T follicular helper cell (primary cell): ENCODE data around the gene SLC25A21.
"Not testable (repeated sequence)": the region's sequence is repeated elsewhere in the genome, so short reads cannot be mapped to it uniquely, and the experiment has no call there.

Experiments
- DNase-seq: peaks from one replicate; pipeline ENCODE4 v3.0.0-alpha.2; 2020; ENCODE audit warnings: low read depth

The SLC25A21 gene

DNA sequence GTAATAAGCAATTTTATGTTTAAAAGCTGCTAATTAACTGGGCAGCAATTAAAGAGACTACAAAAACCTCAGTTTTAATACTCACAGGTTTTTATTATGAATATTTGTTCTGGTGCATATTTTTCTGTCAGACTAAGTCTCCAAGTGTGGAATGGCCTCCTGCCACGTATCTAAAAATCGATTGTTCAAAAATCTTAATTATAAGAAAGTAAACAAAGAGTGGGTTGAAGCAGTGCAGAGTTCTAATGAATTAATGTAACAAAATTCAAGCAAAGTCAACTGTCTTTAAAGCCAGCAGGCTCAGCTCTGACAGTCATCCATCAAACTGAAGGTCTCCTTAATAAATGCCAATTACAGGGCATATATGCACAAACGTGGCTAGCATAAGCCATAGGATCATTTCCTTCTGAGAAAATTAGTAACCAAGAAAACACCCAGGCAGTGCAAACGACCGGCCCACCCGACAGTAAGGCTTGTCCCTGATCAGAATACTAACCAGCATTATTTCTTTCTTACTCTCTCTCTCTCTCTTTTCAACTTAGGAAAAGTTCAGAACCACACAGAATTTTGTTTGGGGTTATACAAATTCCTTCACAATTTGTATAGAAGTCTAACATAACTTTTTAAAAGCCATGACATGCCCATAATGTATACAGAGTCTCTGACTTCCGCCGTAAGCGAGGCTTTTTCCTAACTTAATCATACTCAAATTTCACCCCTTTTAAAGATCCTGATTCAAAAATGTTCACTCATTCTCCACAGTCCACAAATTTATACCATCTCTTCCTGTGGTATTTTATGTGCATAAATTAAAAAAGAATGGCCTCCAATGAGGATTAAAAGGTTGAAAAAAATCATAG, 83.8 kb downstream of the SLC25A21 start:
- no peak for DNase-seq

DNA sequence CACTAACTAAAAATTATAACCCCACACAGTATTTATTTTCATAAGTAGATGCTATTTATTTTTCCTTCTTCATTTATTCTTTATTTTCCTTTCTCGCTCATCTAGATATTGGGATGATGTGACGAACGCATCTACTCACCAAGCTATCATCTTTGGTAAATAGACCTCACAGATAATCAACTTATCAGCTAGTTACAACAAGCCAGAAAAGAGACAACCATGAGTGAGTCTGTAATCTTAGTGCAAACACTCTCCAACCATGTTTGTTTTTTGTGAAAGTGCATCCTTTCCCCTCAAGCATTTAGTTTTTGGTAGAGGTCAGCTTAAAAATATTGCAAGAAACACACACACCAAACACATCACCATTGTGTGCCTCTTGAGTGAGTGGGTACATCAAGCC, 84.9 kb downstream of the SLC25A21 start:
- no peak for DNase-seq

DNA sequence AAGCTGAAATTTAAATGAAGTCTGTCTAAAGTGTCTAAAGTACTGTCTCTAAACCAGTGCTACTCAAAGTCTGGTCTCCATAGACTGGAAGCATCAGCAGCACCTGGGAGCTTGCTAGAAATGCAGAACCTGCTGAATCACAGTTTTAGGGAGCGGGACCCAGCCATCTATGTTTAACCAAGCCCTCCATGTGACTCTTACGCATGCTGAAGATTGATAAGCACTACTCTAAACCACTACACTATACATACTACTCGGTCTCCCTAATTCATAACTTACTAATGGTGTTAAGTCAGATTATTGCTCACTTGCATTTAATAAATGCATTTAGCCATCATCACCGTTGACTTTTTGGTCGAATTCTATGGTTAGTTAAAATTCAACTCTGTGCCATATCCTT, 88.8 kb downstream of the SLC25A21 start:
- DNase-seq: no peak

DNA sequence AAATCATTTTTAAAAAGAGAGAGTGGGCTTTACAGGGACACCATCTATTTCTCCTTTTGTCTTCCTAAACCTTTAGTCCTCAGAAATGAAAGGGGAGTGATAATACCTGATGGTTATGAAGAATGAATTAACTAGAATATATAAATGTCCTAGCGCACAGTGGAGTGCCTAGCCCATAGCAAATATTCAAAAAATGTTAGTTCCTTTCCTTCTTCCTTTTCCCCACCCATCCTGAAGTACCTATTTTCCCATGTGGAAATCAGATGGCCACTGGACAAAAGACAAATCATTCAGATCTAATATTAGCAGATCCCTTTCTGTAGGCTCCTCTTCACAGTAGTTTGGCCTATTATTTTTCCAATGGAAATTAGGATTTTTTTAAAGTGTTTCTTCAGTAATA, 90.0 kb downstream of the SLC25A21 start:
- DNase-seq: no peak

- DNase-seq: no peak
These were observed 90.5 kb downstream of the SLC25A21 start for GRCh38 chr14:37081856-37082255.

- DNase-seq: no peak
These were observed 91.2 kb downstream of the SLC25A21 start for GRCh38 chr14:37081218-37081617.

DNA sequence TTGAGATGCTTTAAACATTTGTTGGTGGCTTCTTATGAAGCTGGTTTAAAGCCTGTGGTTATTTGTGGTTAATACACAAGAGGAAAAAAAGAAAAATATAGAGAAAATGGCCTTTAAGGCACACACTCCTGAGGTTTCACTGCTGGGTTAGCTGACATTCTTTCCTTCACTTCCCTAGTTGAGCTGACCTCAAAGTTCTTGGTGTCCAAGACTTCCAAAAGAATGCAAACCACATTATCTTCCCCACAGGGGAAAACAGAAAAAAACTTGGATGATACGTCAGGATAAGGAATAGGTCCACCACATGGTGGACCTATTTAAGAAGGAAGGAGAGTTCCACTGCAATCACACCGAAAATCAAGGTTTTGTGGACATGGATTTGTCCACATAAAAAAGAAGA, 94.3 kb downstream of the SLC25A21 start:
- no peak for DNase-seq

DNA sequence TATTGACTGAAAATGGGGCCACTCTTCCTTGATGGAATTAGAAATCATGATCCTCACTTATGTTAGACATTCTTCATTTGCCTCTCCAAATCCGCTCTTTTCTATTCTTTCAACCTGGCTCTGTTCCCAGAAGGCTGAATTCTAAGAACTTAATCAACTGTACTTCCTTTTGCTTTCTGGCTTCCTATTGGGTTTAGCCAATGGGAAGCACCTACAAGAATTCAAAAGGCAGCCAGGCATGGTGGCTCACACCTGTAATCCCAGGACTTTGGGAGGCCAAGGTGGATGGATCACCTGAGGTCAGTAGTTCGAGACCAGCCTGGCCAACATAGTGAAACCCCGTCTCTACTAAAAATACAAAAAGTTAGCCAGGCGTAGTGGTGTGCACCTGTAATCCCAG, 98.1 kb downstream of the SLC25A21 start:
- DNase-seq: not testable (repeated sequence)

DNA sequence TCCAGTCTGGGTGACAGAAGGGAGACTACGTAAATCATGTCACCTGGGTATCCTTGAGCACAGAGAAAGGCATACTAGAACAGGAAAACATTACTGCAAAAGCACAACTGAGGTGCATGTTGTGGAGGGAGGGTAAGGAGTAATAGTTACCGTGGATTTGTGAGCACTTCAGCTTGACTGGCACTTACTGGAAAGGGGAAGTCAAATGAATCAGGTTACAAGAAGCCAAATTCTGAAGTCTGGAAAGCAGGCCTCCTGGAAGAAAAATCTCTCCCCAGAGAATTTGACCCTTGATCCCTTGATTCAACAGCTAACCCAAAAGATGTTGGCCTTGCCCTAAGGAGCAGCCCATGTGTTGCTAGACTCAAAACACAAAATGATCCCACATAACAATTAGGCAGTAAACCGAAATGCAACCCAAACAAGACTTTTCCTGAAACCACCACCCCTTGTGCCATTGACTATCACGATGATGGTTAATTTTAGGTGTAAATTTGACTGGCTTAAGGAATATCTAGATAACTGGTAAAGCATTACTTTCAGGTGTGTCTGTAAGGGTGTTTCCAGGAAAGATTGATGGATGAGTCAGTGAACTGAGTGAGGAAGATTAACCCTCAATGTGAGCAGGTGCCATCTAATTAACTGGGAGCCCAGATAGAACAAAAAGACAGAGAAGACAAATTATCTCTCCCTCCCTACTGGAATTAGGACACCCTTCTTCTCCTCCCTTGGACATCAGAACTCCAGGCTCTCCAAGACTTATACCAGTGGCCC, 108.8 kb downstream of the SLC25A21 start:
- DNase-seq: no peak

- DNase-seq: no peak
These were observed 110.1 kb downstream of the SLC25A21 start for GRCh38 chr14:37062191-37062803.

- no peak for DNase-seq
These were observed 110.7 kb downstream of the SLC25A21 start for GRCh38 chr14:37061697-37062096.

DNA sequence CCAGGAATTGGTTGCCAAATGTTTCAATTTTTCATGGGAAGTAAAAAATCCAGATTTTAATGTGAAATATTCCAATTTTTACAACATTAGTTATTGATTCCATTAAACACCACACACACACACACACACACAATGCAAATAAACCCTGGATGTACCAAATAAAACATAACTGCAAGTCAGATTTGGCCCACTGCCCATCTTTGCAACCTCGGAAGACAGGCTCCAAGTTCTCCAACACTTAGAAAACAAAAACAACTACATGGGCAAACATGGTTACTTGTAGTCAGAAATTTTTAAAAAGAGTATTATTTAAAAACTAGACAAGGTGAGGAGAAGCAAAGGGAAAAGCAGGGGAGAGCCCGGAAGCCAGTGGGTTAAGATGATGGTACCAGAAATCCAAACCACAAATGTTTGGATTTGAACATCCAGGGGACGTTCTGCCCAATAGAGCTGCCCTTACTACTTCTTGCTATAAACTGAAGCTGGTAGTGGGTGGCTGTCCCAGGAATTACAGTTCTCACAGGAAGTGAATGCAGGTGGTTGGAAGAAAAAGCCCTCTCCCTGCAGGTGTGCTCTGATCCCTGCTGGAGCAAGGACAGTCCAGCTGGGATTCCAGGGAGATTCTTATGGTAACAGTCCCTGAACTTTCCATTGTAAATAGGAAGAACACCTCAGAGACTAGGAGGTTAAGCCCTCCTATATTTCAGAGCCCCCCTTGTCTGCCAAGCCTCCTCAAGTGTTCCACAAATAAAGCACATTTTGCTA, 111.7 kb downstream of the SLC25A21 start:
- DNase-seq: no peak

DNA sequence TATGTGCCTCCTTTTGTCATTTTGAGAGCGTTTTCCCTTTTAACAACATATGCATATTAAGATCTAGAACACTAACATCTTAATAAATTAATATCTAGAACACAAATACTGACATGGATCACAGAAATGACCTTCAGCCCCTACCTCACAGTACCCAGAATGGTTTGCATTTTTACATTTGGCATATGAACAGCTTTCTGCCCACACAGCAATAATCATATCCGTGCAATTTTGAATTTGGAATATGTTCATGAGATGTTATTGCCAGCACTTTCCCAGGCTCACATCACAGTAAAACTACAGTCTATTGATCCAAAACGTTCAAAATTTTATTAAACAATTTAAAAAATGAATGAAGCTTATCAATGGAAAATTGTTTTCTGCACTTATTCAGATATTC, 114.6 kb downstream of the SLC25A21 start:
- no peak for DNase-seq

GRCh38 chr14:37056473-37056872, 115.9 kb downstream of the SLC25A21 start:
- DNase-seq: no peak

GRCh38 chr14:37054869-37055268, 117.5 kb downstream of the SLC25A21 start:
- no peak for DNase-seq

DNA sequence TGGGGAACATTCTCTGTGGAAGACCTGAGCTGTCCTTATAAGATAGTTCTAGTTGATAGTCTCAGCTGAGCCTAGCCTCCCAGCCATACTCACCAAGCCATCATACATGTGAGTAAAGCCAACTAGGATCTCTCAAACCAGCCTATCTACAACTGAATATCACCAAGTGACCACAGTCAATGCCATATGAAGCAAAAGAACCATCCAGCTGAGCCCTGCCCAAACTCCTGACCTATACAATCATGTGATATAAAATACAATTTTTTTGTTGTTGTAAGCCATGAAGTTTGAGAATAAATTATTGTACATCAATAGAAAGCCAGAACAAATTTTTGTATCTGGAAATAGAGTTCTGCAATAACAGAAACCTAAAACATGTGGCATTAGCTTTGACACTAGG, 118.3 kb downstream of the SLC25A21 start:
- DNase-seq: no peak

GRCh38 chr14:37051680-37052079, 120.7 kb downstream of the SLC25A21 start:
- no peak for DNase-seq

DNA sequence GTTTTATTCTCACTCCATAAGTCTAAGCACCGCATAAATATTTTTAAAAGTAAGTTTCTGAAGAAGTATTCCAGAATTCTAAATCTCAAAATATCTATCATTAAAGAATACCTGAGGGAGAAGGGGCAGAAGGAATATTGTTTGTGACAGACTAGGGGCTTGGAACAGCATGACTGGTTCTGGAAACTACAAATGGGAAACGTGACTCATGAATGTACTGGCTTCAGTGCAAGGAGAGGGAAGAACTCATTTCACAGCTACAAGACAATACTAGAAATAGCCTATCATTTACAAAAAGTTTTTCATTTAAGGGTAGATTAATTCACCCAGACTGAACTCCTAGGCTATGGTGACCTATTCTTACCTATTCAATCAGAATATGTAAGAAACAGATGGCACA, 121.3 kb downstream of the SLC25A21 start:
- no peak for DNase-seq

- no peak for DNase-seq
These were observed 123.7 kb downstream of the SLC25A21 start for GRCh38 chr14:37048666-37049071.

- no peak for DNase-seq
These were observed 124.4 kb downstream of the SLC25A21 start for GRCh38 chr14:37047996-37048395.

DNA sequence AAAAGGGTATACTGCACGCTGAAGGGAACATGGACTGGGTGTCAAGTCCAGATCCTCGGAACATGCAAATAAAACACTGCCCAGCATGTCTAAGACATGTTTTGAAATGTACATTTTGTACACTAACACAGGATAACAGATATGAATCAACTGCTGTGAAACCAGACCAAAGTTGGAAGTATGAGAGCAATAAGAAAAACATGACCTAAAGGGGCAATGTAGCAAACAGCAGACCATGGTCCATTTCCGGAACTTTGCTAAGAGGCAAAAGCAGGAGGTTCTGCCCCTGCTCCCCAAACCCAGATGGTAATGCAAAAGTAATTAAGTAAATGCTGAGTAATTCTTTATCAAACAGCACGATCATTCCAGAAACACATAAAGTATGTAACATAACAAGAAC, 125.2 kb downstream of the SLC25A21 start:
- DNase-seq: no peak

DNA sequence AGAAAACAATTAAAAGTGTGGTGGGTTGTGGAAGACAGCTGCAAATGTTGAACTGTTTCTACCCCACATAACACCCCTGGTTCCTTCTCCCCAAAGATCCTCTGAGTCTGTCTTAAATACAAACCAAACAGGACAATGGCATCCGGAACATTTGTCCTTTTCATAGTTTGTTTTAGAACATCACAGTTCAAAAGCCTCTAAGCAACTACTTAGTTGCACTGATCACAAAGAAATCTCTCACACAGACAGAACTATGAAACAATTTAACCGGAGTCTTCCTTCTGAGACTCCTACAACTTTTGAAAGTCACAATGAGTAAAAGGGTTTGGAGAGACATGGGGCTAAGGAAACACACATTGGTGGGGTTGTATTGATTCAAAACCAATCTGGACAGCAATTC, 125.6 kb downstream of the SLC25A21 start:
- no peak for DNase-seq
